HepG2 (cell line): ENCODE data around the gene OIT3.

Source experiments
- FOSL1 ChIP-seq: sonication (generic); formaldehyde crosslinking; IDR thresholded peaks from 2 replicates; pipeline ENCODE4 v1.9.0; 2021; ENCODE audit warnings: missing genetic modification reagents, borderline replicate concordance
- FOXA1 ChIP-seq, 2 experiments: fragments of 450-650 bp in 1 of 2; sonication (generic) in 1 of 2; formaldehyde crosslinking in 1 of 2; IDR thresholded peaks; 2 replicates each; pipeline versions ENCODE4 v1.4.0 to v1.6.1; 2016 to 2020; ENCODE audit warnings: missing genetic modification reagents in 1 of 2
- KLF13 ChIP-seq: sonication (generic); formaldehyde crosslinking; IDR thresholded peaks from 2 replicates; pipeline ENCODE4 v1.4.0; 2020; ENCODE audit warnings: mild to moderate bottlenecking, missing genetic modification reagents
- ZNF639 ChIP-seq: conservative IDR thresholded peaks from 2 replicates; pipeline ENCODE4 v1.6.1; 2018; ENCODE audit warnings: missing genetic modification reagents

GRCh38 chr10:72930276-72930675 is 36.7 kb downstream of the OIT3 start:
- TF ChIP-seq ZNF639 (no peak), FOSL1 (CRISPR knock-in tag) (no peak), KLF13 (CRISPR knock-in tag) (no peak), FOXA1 (IDR thresholded peaks at IDR 0.05) (no peak), FOXA1 (CRISPR knock-in tag; IDR thresholded peaks at IDR 0.05) (no peak)
